Stimulated activated CD4-positive, alpha-beta T cell treated with anti-CD3 and anti-CD28 coated beads, Interleukin-4, amount 100 ng/mL, for 4 hours (primary cell): Measurements from ENCODE around the gene ST7L.
"Not testable (repeated sequence)": the region's sequence is repeated elsewhere in the genome, so short reads cannot be mapped to it uniquely, and the experiment has no call there.

Experiments
- DNase-seq, 2 experiments: peaks; one replicate each; pipeline ENCODE4 v3.0.0-alpha.2; 2020

Gene ST7L

GRCh38 chr1:112514901-112515300 lies 104.0 kb downstream of the ST7L start:
- no peak for DNase-seq

DNA sequence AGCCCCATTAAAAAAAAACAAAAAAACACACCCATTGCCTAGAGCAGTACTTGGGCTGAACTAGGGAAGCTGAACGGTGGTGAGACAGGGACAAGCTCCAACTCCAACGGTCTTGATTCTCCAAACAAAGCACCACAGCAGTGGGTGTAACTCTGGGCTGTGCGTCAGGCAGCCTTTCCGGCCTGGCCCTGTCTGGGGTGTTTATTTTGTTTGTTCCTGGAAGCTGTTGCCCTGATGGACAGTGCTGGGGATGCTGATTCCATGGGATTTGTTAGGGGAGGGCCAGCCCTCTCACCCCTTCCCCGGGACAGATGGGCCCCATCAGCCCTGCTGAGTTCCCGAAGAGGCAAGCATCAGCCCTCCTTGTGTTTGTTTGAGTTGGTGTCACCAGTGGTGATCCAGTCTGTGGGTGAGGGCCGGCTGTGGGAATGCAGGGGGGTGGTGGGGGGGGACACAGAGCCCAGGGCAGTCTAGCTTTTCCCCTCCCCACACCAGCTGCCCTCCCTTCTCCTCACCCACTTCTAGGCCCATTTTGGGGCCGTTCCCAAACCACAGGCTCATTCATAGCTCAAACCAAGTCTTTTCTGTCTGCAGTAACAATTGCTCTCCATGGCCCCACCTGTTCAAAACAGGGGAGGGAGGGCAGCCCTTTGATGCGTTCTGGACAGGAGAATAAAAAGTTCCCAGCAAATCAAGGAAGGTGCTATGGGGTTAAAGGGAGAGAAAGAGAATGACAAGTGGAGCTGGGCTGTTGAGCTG lies 105.7 kb downstream of the ST7L start:
- no peak for DNase-seq

- no peak for DNase-seq
These were observed 107.0 kb downstream of the ST7L start for GRCh38 chr1:112511897-112512296.

DNA sequence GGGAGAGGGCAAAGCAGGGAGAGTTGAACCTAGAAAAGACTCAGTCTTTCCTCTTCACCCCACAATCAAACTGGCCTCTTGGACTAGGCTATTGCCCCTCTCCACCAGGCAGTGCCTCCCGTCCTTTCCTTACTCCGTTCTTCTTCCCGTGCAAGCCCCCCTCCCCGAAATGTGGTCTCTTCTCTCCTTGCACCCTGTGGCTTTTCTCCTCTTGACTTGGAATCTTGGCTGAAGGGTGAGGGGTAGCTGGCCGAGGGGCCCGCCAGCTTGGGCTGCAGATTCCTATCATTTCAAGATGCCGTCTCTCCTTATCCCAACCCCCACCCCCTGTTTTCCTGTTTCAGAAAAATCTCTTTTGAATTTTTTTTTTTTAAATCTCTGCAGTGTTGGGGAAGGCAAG lies 108.6 kb downstream of the ST7L start:
- no peak for DNase-seq

DNA sequence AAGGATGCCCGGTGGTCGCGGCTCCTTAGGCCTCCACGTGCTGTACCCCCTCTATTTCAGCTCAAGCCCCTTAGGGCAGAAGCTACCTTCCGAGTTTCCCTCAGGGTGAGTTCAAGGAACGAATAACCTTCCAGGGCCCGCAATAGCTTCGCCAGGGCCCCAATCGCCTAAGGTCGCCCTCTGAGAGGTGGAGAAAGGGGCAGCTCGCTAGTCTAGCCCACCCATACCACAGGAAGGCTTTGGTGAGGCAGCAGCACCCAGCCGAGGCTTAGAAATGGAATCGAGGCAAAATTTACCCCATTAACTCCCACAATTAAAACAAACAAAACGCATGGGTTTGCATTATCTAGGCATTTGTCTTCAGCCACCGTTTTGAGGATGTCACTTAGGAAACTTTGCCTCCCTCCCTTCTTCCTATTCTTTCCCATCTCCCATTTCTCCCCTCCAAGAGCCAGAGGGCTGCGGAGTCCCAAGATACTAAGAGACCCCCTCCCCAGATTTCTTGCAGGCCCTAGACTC lies 109.2 kb downstream of the ST7L start:
- no peak for DNase-seq

- DNase-seq = peak in 1 of 2 experiments; percentile 22
These were observed 109.8 kb downstream of the ST7L start for GRCh38 chr1:112509005-112509659.

DNA sequence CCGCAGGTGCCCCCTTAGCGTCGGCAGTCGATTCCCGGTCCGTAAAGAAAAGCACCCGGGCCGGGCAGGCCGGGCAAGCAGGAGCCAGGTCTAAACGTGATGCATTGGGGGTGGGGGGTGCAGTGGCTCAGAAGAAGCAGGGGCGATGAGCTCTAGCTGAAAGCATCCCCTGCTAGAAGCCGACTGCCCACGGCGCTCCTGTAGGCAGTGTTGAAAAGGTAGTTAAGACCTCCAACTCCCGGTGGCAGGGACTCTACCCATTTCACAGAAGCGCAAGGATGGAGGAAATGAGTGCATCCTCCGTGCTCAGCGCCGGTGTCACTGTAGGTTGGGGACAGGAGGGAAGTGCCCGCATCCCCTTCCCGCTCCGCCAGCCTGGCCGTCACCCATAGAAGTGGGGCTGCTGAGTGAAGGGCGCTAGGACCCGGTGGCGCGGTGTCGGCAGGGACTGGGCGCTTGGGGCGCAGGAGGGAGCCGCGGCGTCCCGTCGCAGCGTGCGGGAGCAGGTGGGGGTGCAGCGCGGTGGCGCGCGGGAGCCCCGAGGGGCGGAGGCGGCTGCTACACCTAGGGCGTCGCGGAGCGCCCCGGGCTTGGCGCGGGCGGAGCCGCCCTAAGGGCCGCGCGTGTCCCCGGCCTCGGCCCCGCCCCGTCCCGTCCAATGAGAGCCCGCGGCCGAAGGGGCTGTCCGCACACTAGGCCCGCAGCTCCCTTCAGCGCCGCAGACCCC lies 110.5 kb downstream of the ST7L start, which contains the start of gene WNT2B:
TSS of gene WNT2B (plus strand) at position 688 of the 727 bp plus-strand sequence. CDS start 298 bp downstream, outside the sequence.
- peak; percentile 31 to 39 for DNase-seq

DNA sequence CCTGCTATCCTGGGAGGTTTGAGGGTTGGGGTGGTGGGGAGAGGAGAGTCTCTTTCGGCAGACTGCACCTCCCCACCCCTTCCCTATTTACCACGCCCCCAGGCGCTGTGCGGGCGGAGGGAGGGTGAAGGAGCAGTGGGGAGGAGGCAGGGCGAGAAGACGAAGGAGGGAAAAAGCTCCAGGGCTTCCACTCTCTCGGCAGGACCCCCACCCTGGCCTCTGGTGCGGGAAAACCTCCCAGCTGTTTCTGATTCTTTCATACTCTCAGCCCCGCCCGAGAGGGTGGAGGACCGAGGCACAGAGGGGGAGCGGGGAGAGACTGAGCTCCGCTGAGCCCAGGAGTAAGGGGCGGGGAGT lies 111.0 kb downstream of the ST7L start:
- DNase-seq = peak; percentile 21 to 30

DNA sequence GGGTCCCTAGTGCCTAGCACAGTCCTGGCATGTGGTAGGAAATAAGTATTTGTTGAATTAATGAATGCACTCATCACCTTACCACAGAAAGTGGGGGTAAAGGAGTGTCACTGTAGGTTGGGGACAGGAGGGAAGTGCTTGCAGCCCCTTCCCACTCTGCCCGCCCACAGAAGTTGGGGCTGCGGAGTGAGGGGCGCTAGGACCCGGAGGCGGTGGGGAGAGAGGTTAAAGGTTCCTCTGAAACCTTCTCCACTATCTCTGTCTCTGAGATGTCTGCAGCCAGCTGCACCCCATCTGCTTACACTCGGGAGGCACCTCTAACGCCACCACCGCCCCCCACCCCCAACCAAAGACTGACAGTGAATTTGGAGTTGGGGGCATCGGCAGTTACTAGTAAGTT lies 111.6 kb downstream of the ST7L start:
- DNase-seq = no peak

DNA sequence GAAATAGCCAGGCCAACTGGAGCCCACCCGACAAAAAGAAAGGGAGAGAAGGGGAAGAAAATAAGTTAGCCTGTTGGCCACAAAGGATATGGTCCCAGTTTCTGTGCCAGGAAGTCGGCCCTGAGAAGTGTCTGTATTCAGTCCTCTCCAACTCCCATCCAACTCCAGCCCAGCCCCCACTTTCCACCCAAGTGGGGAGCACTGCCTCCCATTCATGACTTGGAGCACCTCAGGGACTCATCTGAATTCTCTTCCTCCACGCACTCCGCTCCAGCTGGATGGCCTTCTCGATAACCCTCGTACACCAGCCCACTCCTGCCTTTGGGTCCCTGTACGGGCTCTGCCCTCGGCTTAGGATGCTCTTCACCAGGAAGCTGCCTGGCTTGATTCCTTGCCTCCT lies 112.2 kb downstream of the ST7L start:
- no peak for DNase-seq

- DNase-seq = no peak
These were observed 112.6 kb downstream of the ST7L start for GRCh38 chr1:112506306-112506705.

DNA sequence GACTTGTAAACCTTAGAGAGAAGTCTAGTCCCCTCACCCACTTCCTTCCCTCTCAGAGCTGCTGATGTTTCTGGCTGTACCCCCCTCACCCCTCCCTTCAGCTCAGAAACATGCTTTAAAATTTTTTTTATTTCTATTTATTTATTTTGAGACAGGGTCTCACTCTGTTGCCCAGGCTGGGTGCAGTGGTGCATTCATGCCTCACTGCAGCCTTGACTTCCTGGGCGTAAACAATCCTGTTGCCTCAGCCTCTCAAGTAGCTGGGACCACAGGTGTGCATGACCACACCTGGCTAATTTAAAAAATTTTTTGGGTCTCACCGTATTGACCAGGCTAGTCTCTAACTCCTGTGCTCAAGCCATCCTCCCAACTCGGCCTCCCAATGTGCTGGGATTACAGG lies 113.1 kb downstream of the ST7L start:
- no peak for DNase-seq

DNA sequence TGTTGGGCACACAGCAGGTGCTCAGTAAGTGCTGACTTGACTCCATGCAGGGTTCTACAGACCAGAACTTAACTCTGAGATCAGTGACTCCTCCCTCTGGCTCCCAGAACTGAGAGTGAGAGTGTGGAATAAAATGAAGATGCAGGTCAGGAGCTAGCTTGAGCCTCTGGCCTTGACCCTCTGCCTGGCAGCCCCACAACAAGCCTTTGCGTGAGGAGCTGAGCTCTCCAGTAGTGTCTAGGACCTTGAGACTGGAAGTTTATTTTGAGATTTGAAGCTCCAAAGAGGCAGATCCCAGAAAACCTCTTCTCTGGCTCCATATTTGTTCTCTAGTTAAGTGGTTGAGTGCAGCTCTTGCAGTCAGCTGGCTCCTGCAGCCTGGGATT lies 113.5 kb downstream of the ST7L start:
- no peak for DNase-seq

DNA sequence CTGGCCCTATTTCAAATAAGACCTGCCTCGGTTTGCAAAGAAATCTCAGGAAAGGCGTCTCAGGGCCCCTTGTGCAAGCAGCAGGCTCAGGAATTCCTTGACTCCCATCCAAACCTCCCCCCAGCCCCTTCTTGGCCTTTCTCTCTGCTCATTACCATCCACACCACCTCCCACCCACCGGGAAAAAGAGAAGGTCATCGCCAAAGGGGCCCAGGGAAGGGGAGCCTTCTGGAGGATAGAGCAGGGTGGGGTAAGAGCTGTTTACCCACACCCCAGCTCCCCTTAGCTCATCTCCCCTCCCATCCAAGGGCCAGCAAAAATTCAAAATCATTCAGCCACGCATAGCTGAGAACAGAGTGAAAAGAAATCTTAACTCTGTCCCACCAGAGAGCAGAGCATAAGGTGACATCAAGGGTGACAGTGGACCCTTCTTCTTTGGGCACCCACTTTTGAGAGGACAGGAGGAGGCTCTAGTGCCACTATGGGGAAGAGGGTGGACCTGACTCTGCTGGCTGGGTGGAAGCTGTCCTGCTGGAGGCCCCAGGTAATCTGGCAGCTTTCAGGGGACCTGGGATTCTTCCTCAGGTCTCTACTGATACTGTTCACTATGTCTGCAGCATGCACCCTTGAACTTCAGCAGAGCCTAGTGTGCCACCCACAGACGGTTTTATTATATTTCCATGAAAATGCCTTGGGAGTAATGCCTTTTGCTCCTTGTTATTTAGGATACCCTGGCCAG lies 114.1 kb downstream of the ST7L start:
- no peak for DNase-seq

DNA sequence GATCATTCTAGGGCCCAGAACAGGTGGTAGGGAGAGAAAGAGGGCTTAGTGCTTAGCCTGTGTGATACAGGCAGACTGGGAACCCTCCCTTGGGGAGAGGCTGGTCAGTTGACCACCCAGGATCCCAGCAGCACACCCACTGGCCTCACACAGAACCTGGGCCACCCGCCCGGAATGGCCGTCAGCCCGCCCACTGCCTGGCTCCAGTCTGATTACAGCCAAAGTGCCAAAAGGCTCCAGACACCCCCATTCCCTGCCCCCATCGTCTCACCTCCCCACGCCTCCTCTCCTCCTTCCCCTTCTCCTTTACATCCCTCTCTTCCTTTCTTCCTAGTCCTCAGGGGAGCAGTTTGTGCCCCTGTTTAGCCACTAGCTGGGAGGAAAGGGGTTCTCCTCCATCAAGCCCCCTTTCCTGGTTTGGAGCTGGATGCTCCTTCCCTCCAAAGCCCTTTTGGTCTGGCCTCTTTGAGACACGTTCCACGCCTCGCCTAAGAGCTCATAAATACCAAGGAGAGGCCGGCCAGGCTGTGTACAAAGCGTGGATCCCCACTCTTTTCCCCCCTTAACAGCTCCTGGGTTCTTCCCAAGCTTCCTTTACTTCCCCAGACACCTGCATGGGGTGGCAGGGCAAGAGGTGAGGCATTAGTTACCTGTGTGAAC lies 114.8 kb downstream of the ST7L start:
- DNase-seq = no peak

DNA sequence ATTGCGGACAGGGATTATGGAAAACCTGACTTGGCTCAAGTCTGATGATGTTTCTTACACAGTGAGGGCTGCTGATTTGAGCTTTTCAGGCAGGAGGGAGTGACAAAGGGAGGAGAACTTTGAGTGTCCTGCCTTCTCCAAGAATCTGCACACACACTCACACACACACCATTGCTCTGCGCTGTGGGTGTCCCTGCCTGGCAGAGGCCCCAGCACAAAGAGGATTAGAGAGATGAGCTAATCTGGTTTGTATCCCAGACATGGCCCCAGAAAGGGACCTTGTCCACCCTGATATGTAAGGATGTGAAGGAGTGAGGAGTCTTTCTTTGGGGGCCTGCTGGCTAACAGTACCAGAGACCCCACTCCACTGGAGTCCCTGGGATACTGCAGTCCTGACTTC lies 116.1 kb downstream of the ST7L start:
- DNase-seq = no peak

DNA sequence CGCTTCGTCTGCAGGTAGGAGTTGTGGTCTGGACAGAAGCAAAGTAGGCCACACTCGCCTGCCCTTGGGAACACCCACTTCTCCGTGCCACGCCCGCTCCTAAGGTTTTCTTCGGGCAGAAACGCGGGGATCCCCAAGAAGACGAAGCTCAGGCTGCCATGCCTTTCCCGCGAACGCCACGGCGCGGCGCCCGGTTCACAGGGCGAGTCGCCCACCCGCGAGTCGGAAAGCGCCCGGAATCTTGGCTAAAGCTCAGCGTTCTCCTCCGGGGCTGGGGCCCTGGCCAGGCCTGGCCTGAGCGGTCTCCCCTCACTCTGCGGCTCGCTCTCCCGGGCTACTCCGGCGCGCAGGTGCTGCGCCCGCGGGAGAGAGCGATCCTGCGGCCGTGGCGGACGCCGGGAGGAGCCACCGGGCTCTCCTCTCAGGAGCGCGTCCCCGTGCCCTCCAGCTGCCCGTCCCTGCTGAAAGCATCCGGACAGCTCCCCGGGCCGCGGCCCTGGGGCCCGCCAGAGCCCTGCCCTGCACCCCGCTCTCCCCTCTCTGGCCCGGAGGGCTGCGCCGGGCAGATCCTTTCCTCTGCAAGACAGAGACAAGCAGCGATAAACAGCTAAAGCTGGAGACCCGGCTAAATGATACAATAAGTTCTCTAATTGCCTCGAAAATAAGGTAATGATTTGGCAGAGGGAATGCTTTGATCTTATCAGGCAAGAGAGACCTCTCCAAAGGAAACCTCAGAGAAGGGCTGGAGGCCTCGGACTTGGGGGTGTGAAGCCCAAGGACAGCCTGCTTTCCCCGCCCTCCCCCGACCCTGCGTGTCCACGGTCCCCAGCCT lies 116.9 kb downstream of the ST7L start:
- peak; percentile 51 to 58 for DNase-seq

DNA sequence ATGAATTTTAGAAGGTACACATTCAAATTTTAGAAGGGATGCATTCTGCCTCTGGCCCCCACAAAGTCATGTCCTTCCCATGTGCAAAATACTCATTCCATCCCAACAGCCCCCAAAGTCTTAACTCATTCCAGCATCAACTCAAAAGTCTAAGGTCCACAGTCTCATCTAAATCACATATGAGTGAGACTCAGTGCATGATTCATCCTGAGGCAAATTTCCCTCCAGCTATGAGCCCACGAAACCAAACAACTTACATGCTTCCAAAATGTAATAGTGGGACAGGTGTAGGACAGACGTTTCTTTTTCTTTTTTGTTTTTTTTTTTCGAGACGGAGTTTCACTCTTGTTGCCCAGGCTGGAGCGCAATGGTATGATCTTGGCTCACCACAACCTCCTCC lies 122.7 kb downstream of the ST7L start:
- no peak for DNase-seq

GRCh38 chr1:112493351-112493750 lies 125.6 kb downstream of the ST7L start:
- no peak for DNase-seq

DNA sequence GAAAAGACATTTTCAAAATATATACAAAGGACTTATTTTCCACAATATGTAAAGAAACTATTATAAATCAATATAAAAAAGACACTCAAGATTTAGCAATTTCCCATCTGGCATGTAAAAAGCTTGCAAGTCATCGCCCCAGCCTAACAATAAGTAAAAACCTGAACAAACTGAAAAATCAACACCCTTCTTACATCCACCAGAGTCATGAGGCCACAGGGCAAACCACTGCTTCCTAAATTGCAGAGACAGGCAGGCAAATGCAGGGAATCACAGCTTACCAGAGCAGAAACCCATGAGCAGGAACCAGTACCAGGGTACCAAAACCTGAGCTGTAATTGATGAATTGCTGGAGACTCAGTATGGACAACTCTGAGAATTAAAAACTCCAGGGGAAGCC lies 126.9 kb downstream of the ST7L start:
- DNase-seq = no peak

DNA sequence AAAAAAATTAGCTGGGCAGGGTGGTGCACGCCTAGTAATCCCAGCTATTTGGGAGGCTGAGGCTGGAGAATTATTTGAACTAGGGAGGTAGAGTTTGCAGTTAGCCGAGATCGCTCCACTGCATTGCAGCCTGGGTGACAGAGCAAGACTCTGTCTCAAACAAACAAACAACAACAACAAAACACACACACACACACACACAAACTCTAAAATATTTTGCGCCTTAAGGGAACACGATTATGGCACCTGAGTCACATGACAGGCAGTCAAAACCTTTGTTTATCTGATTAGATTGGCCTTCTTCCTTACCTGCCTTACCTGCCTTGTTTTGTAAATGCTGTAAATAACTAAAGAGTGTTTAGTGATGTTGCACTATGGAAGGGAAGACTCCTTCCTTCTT lies 130.8 kb downstream of the ST7L start:
- DNase-seq = no peak

DNA sequence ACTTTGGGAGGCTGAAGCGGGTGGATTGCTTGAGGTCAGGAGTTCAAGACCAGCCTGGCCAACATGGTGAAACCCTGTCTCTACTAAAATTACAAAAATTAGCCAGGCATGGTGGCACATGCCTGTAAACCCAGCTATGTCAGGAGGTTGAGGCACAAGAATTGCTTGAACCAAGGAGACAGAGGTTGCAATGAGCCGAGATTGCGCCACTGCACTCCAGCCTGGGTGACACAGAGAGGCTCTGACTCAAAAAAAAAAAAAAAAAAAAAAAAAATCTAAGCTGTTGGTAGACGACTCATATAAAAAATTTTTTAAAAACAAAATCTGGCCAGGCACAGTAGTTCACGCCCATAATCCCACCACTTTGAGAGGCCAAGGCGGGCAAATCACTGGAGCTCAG lies 131.3 kb downstream of the ST7L start:
- not testable (repeated sequence) for DNase-seq
